ENCODE data around the gene KDM7A.
"Not testable (repeated sequence)": the region's sequence is repeated elsewhere in the genome, so short reads cannot be mapped to it uniquely, and the experiment has no call there.

- not testable (repeated sequence) for TF ChIP-seq POLR2A, POLR2AphosphoS5 (IDR thresholded peaks at IDR 0.05)
These were observed 68.0 kb downstream of the KDM7A start for GRCh38 chr7:140108777-140109176.
